H9 (cell line): Measurements from ENCODE around the gene DOHH. TPM values are rescaled to one million over a fixed set of nuclear protein-coding genes. Genes with fewer than 3 reads are reported as not detected.
"Not testable (repeated sequence)": the region's sequence is repeated elsewhere in the genome, so short reads cannot be mapped to it uniquely, and the experiment has no call there.

Source experiments
- DNase-seq: peaks from one replicate; pipeline ENCODE4 v3.0.0-alpha.2; 2017
- H2AFZ ChIP-seq: one replicate; pipeline ENCODE4 v1.6.1; 2013; ENCODE audit warnings: mild to moderate bottlenecking, low read length, control low read depth, moderate library complexity
- H2AK5ac ChIP-seq: 2 replicates; pipeline ENCODE4 v1.6.1; 2013; ENCODE audit warnings: low read length, control low read depth, mixed read lengths; ENCODE audit not compliant: insufficient read length
- H2BK120ac ChIP-seq: one replicate; pipeline ENCODE4 v1.6.1; 2013; ENCODE audit warnings: low read depth, mild to moderate bottlenecking, low read length, control low read depth, inconsistent platforms; ENCODE audit not compliant: poor library complexity, severe bottlenecking
- H2BK12ac ChIP-seq: 2 replicates; pipeline ENCODE4 v1.6.1; 2013; ENCODE audit warnings: low read length, control low read depth, mixed read lengths, low read depth; ENCODE audit not compliant: insufficient read length
- H2BK15ac ChIP-seq: 2 replicates; pipeline ENCODE4 v1.6.1; 2013; ENCODE audit warnings: low read depth, low read length, control low read depth
- H2BK20ac ChIP-seq: one replicate; pipeline ENCODE4 v1.6.1; 2013; ENCODE audit warnings: low read depth, mild to moderate bottlenecking, low read length, control low read depth, inconsistent platforms; ENCODE audit not compliant: poor library complexity, severe bottlenecking
- H2BK5ac ChIP-seq: 2 replicates; pipeline ENCODE4 v1.6.1; 2013; ENCODE audit warnings: low read length, control low read depth, mixed read lengths; ENCODE audit not compliant: insufficient read length
- H3K14ac ChIP-seq: 2 replicates; pipeline ENCODE4 v1.6.1; 2013; ENCODE audit warnings: low read length, control low read depth; ENCODE audit not compliant: insufficient read depth
- H3K18ac ChIP-seq: 2 replicates; pipeline ENCODE4 v1.6.1; 2013; ENCODE audit warnings: low read depth, mild to moderate bottlenecking, mixed read lengths, low read length, control low read depth; ENCODE audit not compliant: insufficient read length
- H3K23ac ChIP-seq: 2 replicates; pipeline ENCODE4 v1.6.1; 2013; ENCODE audit warnings: low read length, control low read depth, mixed read lengths, low read depth; ENCODE audit not compliant: insufficient read length
- H3K23me2 ChIP-seq: 2 replicates; pipeline ENCODE4 v1.6.1; 2013; ENCODE audit warnings: low read depth, mild to moderate bottlenecking, mixed read lengths, low read length, control low read depth; ENCODE audit not compliant: insufficient read length, poor library complexity, severe bottlenecking
- H3K27ac ChIP-seq: 2 replicates; pipeline ENCODE4 v1.5.1; 2013; ENCODE audit warnings: low read length, control low read depth, mixed read lengths, low read depth; ENCODE audit not compliant: insufficient read length
- H3K27me3 ChIP-seq: 2 replicates; pipeline ENCODE4 v1.6.1; 2013; ENCODE audit warnings: low read length, control low read depth, inconsistent platforms; ENCODE audit not compliant: insufficient read depth
- H3K4ac ChIP-seq: 2 replicates; pipeline ENCODE4 v1.6.1; 2013; ENCODE audit warnings: low read depth, mild to moderate bottlenecking, control low read depth, inconsistent platforms, low read length, moderate library complexity
- H3K4me1 ChIP-seq: 2 replicates; pipeline ENCODE4 v1.6.1; 2013; ENCODE audit warnings: low read length, control low read depth, inconsistent platforms; ENCODE audit not compliant: insufficient read depth
- H3K4me2 ChIP-seq: 2 replicates; pipeline ENCODE4 v1.6.1; 2013; ENCODE audit warnings: low read length, control low read depth, mixed read lengths; ENCODE audit not compliant: insufficient read length, insufficient read depth
- H3K56ac ChIP-seq: 2 replicates; pipeline ENCODE4 v1.6.1; 2013; ENCODE audit warnings: low read depth, mild to moderate bottlenecking, mixed read lengths, low read length, control low read depth; ENCODE audit not compliant: insufficient read length
- H3K79me1 ChIP-seq: 2 replicates; pipeline ENCODE4 v1.6.1; 2013; ENCODE audit warnings: low read depth, mild to moderate bottlenecking, moderate library complexity, low read length, control low read depth, inconsistent platforms; ENCODE audit not compliant: insufficient read depth, poor library complexity, severe bottlenecking
- H3K79me2 ChIP-seq: 2 replicates; pipeline ENCODE4 v1.6.1; 2013; ENCODE audit warnings: low read length, control low read depth, inconsistent platforms; ENCODE audit not compliant: insufficient read depth
- H3K9ac ChIP-seq: 2 replicates; pipeline ENCODE4 v1.6.1; 2013; ENCODE audit warnings: low read length, control low read depth, mixed read lengths; ENCODE audit not compliant: insufficient read length; ENCODE audit errors: extremely low read depth
- H3K9me3 ChIP-seq: one replicate; pipeline ENCODE4 v1.6.1; 2013; ENCODE audit warnings: low read depth, low read length, inconsistent platforms; ENCODE audit not compliant: control insufficient read depth
- H3T11ph ChIP-seq: one replicate; pipeline ENCODE4 v1.6.1; 2013; ENCODE audit warnings: mild to moderate bottlenecking, low read length, control low read depth, inconsistent platforms
- H4K20me1 ChIP-seq: one replicate; pipeline ENCODE4 v1.6.1; 2013; ENCODE audit not compliant: control insufficient read depth, insufficient read length, insufficient read depth
- H4K5ac ChIP-seq: 2 replicates; pipeline ENCODE4 v1.6.1; 2013; ENCODE audit warnings: low read depth, mild to moderate bottlenecking, mixed read lengths, low read length, control low read depth; ENCODE audit not compliant: insufficient read length
- H4K8ac ChIP-seq: replicated peaks from 2 replicates; pipeline ENCODE4 v1.6.1; 2013; ENCODE audit warnings: low read length, control low read depth, mixed read lengths, low read depth; ENCODE audit not compliant: insufficient read length
- H4K91ac ChIP-seq: 2 replicates; pipeline ENCODE4 v1.6.1; 2013; ENCODE audit warnings: low read depth, mild to moderate bottlenecking, moderate library complexity, mixed read lengths, low read length, control low read depth; ENCODE audit not compliant: insufficient read length
- H3K27ac Mint-ChIP-seq, 3 experiments: 2 replicates in 2 of 3; 3 replicates in 1 of 3; pipeline ENCODE4 v1.8.0; 2020 to 2021; ENCODE audit warnings: mixed read lengths in 3 of 3, mild to moderate bottlenecking in 1 of 3, moderate library complexity in 1 of 3
- H3K27me3 Mint-ChIP-seq: 2 replicates; pipeline ENCODE4 v1.8.0; 2021; ENCODE audit warnings: low read depth, mild to moderate bottlenecking, moderate library complexity, mixed read lengths
- H3K36me3 Mint-ChIP-seq, 3 experiments: 2 replicates in 2 of 3; 3 replicates in 1 of 3; pipeline ENCODE4 v1.8.0; 2020 to 2021; ENCODE audit warnings: low read depth in 3 of 3, mixed read lengths in 3 of 3; ENCODE audit not compliant: insufficient read depth in 1 of 3
- H3K4me1 Mint-ChIP-seq, 2 experiments: 2 replicates each; pipeline ENCODE4 v1.8.0; 2020; ENCODE audit warnings: mixed read lengths in 2 of 2
- H3K4me3 Mint-ChIP-seq, 2 experiments: 2 replicates in 1 of 2; 3 replicates in 1 of 2; pipeline ENCODE4 v1.8.0; 2020 to 2021; ENCODE audit warnings: mild to moderate bottlenecking in 2 of 2, mixed read lengths in 2 of 2, moderate library complexity in 1 of 2
- H3K9me3 Mint-ChIP-seq, 2 experiments: 2 replicates in 1 of 2; 3 replicates in 1 of 2; pipeline ENCODE4 v1.8.0; 2020; ENCODE audit warnings: mild to moderate bottlenecking in 2 of 2, mixed read lengths in 2 of 2, moderate library complexity in 1 of 2
- WGBS: extraction: QIAGEN DNeasy Blood & Tissue Kit; methylation state at CpG from one replicate; pipeline ENCODE4 v1.1.7; 2013; ENCODE audit warnings: missing lambda C conversion rate, low lambda C conversion rate, mixed read lengths; ENCODE audit not compliant: insufficient read length; ENCODE audit errors: extremely low coverage; 5-methylcytosine and 5-hydroxymethylcytosine counted together
- total RNA-seq: library from RNA; stranded (reverse); gene quantifications from 2 replicates; pipeline ENCODE4 v1.2.1, GENCODE V29; 2021
- TF ChIP-seq, protein P1 (sequence below): fragments of 200-600 bp; sonication (generic); conservative IDR thresholded peaks from 3 replicates; pipeline ENCODE4 v1.8.0; 2021; ENCODE audit warnings: antibody characterized with exemption, mild to moderate bottlenecking

DOHH gene
- total RNA-seq, 1 experiment from 2014 or later: 16.5 TPM

DNA sequence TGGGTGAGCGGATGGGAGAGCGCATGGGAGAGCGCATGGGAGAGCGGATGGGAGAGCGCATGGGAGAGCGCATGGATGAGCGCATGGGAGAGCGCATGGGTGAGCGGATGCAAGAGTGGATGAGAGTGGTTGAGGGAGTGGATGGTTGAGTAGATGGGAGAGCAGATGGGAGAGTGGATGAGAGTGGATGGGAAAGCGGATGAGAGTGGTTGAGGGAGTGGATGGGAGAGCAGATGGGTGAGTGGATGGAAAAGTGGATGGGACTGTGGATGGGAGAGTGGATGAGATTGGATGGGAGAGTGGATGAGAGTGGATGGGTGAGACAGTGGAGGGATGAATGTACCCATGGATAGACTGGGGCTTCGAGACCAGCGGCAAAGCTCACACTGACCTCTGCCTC lies 29.9 kb upstream of the DOHH start:
- Histone ChIP-seq H3K23me2 (no peaks in the 10 kb centered on the region), H2AFZ (no peak overlapping the region), H3K56ac (no peak overlapping the region), H2BK5ac (no peak overlapping the region), H3K9me3 (no peaks in the 10 kb centered on the region), H3K27ac (no peak overlapping the region), H2BK20ac (no peak overlapping the region), H3K79me2 (no peaks in the 10 kb centered on the region), H3K4me1 (no peaks in the 10 kb centered on the region), H2BK12ac (no peak overlapping the region), H3K23ac (no peak overlapping the region), H4K5ac (no peak overlapping the region), H3K79me1 (no peaks in the 10 kb centered on the region), H3T11ph (no peak overlapping the region), H3K4ac (no peak overlapping the region), H3K18ac (no peak overlapping the region), H2BK120ac (no peak overlapping the region), H4K8ac (no peak overlapping the region), H3K9ac (no peak overlapping the region), H3K4me2 (no peak overlapping the region), H2AK5ac (no peak overlapping the region), H4K20me1 (no peaks in the 10 kb centered on the region), H3K27me3 (no peaks in the 10 kb centered on the region), H3K14ac (no peak overlapping the region), H4K91ac (no peak overlapping the region), H2BK15ac (no peak overlapping the region)
- no peak for DNase-seq
- no peaks in the 10 kb centered on the region for H3K27me3 Mint-ChIP-seq
- no CpG with 5 or more reads among the region's 12 CpGs for WGBS
- no peaks in the 10 kb centered on the region for H3K4me1 Mint-ChIP-seq
- no peak overlapping the region for H3K27ac Mint-ChIP-seq
- H3K9me3 Mint-ChIP-seq: no peaks in the 10 kb centered on the region
- H3K36me3 Mint-ChIP-seq: peaks cover 17 to 42% (median 40%) of the 10 kb centered on the region in 3 experiments; a peak in 6 of 7 replicates
- no peak overlapping the region for H3K4me3 Mint-ChIP-seq
- TF ChIP-seq, protein P1, sequence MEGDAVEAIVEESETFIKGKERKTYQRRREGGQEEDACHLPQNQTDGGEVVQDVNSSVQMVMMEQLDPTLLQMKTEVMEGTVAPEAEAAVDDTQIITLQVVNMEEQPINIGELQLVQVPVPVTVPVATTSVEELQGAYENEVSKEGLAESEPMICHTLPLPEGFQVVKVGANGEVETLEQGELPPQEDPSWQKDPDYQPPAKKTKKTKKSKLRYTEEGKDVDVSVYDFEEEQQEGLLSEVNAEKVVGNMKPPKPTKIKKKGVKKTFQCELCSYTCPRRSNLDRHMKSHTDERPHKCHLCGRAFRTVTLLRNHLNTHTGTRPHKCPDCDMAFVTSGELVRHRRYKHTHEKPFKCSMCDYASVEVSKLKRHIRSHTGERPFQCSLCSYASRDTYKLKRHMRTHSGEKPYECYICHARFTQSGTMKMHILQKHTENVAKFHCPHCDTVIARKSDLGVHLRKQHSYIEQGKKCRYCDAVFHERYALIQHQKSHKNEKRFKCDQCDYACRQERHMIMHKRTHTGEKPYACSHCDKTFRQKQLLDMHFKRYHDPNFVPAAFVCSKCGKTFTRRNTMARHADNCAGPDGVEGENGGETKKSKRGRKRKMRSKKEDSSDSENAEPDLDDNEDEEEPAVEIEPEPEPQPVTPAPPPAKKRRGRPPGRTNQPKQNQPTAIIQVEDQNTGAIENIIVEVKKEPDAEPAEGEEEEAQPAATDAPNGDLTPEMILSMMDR: no peak

DNA sequence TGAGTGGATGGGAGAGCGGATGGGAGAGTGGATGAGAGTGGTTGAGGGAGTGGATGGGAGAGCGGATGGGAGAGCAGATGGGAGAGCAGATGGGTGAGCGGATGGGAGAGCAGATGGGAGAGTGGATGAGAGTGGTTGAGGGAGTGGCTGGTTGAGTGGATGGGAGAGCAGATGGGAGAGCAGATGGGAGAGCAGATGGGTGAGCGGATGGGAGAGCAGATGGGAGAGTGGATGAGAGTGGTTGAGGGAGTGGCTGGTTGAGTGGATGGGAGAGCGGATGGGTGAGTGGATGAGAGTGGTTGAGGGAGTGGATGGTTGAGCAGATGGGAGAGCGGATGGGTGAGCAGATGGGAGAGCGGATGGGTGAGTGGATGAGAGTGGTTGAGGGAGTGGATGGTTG lies 28.8 kb upstream of the DOHH start:
- not testable (repeated sequence) for H2AK5ac ChIP-seq, H3K9me3 ChIP-seq, H3K9ac ChIP-seq, H3K27ac Mint-ChIP-seq, H3T11ph ChIP-seq, H3K4ac ChIP-seq, H4K91ac ChIP-seq, H3K18ac ChIP-seq, H3K14ac ChIP-seq, H3K27me3 ChIP-seq, H4K8ac ChIP-seq, H3K79me2 ChIP-seq, H4K20me1 ChIP-seq, H3K23me2 ChIP-seq, H2AFZ ChIP-seq, H3K9me3 Mint-ChIP-seq, H3K27ac ChIP-seq, H3K4me1 ChIP-seq, H2BK5ac ChIP-seq, H3K23ac ChIP-seq, H3K4me3 Mint-ChIP-seq, H2BK120ac ChIP-seq, H4K5ac ChIP-seq, H3K79me1 ChIP-seq, H2BK15ac ChIP-seq, DNase-seq, H3K27me3 Mint-ChIP-seq, H3K4me1 Mint-ChIP-seq, H3K56ac ChIP-seq, H2BK20ac ChIP-seq, H2BK12ac ChIP-seq, H3K4me2 ChIP-seq
- no CpG with 5 or more reads among the region's 7 CpGs for WGBS
- peaks cover 11 to 39% (median 35%) of the 10 kb centered on the region in 3 experiments; a peak in 6 of 7 replicates for H3K36me3 Mint-ChIP-seq
